Islet precursor cell (in vitro differentiated cells): ENCODE results near the gene PGF.
"Not testable (repeated sequence)": the region's sequence is repeated elsewhere in the genome, so short reads cannot be mapped to it uniquely, and the experiment has no call there.

Experiments used
- DNase-seq: peaks from one replicate; pipeline ENCODE4 v3.0.0-alpha.2; 2018

PGF gene

GRCh38 chr14:74938531-74939495 is 16.6 kb downstream of the PGF start:
- no peak for DNase-seq

DNA sequence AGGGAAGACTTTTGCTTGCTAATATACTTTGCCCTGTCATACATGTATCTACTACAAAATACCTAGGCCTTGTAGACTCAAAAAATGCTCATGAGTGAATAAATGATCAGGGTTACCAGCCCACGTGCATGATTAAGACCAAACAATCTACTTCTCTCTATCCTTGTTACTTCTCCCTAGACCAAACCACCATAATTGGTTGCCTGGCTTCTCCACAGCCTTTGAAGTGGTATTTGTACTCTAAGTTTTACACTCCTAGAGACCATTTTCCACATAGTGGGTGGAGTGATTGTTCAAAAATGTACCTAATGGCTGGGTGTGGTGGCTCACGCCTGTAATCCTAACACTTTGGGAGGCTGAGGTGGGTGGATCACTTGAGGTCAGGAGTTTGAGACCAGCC is 18.2 kb downstream of the PGF start:
- no peak for DNase-seq

DNA sequence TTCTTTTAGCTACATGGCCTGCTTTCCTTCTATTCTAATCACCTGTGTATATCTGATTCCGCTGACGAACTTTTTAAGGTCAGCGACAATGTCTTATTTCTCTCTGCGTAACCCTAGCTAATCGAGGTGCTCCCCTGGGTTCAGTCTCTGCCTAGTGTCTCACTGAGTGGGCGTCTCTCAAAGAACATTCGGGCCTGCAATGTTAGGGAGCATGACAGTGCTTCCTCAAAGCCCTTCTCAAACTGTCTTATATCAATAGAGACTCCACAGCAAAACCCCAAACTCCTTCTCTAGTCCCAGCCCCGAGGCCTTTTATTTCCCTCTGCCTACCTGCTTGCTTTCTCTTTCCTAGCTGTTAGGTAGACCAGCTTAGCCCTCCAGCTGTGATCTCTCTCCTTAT is 18.7 kb downstream of the PGF start:
- no peak for DNase-seq

DNA sequence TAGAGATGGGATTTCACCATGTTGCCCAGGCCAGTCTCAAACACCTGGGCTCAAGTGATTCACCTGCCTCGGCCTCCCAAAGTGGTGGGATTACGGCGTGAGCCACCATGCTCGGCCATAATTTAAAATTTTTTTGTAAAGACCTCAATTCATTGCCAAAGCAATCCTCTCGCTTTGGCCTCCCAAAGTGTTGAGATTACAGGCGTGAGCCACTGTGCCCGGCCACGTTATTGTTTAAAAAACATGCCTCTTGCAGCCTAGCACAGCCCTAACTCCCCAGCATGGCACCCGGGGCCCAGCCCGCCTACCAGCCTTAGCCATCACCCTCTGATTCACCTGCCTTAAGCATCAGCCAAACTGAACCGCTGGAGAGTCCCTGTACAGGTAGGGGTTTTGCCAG is 19.2 kb downstream of the PGF start:
- no peak for DNase-seq

- DNase-seq = no peak
Observed at GRCh38 chr14:74935360-74935680, 20.1 kb downstream of the PGF start.

DNA sequence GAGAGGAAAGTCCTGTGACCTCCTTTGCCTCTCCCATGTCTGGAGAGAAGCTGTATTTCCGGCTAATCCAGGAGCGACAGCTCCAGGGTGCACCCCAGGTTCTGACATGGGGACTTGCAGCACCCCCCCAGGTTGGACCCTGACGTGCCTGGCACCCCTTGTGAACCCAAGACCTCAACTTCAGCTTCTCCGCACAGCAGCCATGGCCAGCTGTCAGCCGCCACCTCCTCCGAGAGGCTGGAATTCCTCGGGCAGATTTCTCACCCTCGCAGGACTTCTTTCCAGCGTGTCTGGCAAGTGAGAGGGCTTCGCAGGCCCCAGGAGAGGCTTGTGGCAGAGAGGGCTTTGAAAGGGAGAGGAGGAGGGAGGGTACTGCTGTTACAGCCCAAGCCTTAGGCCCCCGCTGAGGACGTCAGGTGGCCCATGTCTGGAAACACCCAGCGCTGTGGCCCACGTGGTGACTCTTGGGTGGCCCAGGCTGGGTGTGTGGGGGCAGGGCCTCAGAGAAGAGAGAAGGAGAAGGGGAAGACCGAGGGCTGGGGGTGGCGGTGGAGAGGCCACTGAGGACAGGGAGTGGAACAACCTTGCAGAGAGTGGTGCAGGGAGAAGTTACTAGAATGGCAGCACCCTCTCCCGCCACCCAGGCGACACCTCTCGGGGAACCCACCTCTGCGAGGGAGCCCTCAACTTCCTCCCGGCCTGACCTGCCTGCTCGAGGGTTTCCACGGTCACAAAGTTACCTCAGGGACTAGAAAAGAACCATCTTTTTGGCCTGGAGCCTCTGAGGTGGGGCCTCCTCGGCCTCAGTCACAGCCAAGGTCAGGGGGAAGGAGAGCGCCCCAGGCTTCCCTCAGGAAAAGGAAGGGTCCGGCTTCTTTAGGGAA is 20.7 kb downstream of the PGF start:
- peak; percentile 83 for DNase-seq

DNA sequence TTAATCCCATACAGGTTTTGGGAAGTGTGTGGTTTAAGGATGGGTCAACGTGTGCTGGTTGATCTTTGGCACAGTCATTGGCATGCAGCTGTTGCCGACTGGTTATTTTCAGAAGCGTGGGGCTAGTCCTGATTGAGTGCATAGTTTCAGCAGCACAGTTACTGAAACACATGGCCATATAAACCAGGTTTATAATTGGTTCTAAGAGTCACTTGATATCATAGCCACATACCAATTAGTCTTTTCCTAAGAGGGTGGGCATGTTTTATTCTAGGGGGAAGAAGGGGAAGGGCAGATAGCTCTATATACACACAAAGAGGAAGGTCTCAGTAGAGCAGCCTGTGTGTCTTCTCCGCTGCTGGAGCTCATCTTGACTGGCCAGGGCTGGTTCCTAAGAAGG is 21.4 kb downstream of the PGF start:
- no peak for DNase-seq

DNA sequence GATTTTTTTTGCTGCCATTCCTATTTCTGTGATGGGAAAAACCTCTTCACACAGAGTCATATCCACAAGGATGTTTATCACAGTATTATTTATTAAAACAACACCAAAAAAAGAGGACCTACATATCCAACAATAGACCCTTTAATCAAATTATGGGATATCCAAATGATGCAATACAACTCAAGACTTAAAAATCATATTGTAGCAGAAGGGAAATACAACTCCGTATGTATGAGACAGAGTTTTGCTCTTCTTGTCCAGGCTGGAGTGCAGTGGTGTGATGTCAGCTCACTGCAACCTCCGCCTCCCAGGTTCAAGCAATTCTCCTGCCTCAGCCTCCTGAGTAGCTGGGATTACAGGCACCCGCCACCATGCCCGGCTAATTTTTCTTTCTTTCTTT is 22.5 kb downstream of the PGF start:
- DNase-seq = not testable (repeated sequence)

DNA sequence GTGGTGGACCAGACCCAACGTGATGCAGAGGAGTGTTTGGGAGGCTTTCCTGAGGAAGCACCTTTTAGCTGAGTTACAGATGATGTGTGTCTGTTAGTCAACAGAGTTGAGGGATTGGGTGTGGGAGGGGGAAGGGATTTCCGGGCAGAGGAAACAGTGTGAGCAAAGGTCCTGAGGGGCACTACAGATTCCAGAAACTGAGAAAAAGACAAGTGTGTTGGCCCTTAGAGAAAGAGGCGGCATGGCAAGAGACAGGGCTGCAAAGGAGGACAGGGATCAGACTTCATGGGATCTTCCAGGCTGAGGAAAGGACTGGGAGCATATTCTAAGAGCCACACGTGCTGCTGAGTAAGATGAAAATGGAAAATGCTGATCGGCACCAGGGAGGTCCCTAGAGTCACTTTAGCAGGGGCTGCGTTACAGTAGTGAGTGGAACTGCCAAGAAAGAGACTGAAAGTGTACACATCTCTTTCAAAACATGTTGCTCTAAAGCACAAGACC is 22.9 kb downstream of the PGF start:
- peak; percentile 50 for DNase-seq

GRCh38 chr14:74931744-74932143 is 23.7 kb downstream of the PGF start:
- DNase-seq = not testable (repeated sequence)

GRCh38 chr14:74929242-74929641 is 26.2 kb downstream of the PGF start:
- DNase-seq = no peak

GRCh38 chr14:74927225-74927624 is 28.2 kb downstream of the PGF start:
- DNase-seq = no peak

DNA sequence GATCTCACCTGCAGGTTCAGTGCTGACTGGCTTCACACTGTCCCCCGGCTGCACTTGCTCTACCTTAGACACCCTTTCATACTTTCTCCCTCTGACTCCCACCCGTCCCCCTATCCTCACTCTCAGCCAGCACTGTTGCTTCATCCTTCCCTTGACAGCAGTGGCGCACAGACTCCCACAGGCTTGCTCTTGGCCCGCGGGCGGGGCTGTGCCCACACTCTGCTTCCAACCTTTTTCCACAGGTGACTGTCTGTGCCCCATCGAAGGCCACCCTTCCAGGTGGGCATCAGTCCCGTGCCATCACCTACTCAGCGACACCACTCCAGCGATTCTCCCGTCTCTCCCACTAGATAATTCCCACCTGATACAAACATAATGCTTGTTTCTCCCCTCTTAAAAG is 31.3 kb downstream of the PGF start:
- no peak for DNase-seq

GRCh38 chr14:74922752-74923401 is 32.5 kb downstream of the PGF start, which contains the start of gene RPS6KL1:
TSS of gene RPS6KL1 (minus strand) at chr14:74923260. CDS start at chr14:74921541, 1,719 bp downstream.
- peak; percentile 92 for DNase-seq

- no peak for DNase-seq
Observed at GRCh38 chr14:74921987-74922751, 33.2 kb downstream of the PGF start.

DNA sequence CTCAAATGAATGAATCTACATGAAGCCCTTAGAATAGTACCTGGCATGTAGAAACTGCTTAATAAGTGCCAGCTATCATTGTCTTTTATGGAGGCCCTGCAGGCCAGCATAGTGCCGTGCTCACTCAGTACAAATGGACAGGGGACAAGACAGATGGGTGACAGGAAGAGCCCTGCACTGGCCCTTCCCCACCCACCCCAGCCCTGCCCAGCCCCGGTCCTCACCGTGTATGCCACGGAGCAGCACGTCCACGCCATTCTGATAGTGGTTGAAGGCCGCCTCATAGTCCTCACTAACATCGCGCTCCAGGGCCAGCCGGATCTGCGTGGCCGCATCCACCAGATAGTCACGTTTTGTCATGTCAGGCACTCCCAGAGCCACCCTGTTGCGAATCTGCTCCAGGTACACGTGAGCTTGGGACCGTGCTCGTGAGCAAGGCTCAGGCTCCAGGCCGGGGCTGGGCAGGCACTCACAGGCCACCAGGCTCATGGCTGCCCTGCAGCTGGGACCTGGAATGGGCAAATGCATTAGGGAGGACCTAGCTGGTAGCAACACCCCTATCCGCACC is 34.3 kb downstream of the PGF start:
- DNase-seq = no peak

GRCh38 chr14:74920281-74920680 is 35.1 kb downstream of the PGF start:
- no peak for DNase-seq

GRCh38 chr14:74919421-74920165 is 35.8 kb downstream of the PGF start:
- DNase-seq = no peak

DNA sequence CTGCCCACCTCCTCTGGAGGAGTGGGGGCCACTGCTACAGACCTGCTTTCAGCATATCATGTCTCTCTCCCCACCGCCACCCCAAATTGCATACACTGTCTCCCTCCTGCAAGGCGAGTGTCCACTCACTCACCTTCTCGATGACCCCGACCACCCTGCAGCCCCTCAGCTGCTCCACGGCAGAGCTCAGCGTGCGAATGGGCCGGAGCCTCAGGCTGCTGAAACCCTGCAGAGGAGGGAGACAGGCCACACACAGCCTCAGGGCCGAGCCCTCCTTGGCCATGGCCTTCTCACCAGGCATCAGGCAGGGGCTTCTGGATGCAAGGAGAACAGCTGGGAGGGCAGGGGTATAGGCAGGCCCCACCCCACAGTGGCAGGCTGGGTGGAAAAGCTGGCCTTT is 37.0 kb downstream of the PGF start:
- no peak for DNase-seq

GRCh38 chr14:74917646-74918081 is 37.7 kb downstream of the PGF start:
- no peak for DNase-seq

DNA sequence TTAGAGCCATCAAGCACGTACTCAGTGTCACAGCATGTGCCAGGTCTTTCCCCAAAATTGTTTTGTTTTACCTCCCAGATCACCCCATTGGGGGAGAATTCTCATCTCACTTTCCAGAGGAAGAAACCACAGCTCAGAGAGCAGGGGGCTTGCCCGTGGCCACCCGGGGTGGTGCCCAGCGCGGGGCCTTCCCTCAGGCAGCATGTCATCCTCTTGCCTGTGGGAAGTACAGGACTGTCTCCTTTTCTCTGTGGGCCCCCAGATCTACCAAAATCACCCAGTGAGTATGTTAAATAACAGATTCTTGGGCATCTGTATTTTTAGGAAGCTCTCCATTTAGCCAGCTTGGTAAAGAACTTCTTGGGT is 38.2 kb downstream of the PGF start:
- DNase-seq = no peak
